OCI-LY7 (cell line): Measurements from ENCODE around the gene SPECC1L.

Experiments
- CTCF ChIP-seq: fragments of 200-600 bp; sonication (generic); conservative IDR thresholded peaks from 2 replicates; pipeline ENCODE4 v1.5.1; 2014; ENCODE audit warnings: mild to moderate bottlenecking, antibody characterized with exemption, low read length, moderate library complexity, mixed read lengths
- EZH2phosphoT487 ChIP-seq: fragments of 200-600 bp; sonication (generic); IDR thresholded peaks from 2 replicates; pipeline ENCODE4 v1.6.1; 2018; ENCODE audit warnings: low read depth, borderline replicate concordance, mild to moderate bottlenecking, mixed run types, antibody characterized with exemption, low read length, moderate library complexity, mixed read lengths

- TF ChIP-seq CTCF (no peak), EZH2phosphoT487 (no peak)
These were observed 53.1 kb downstream of the SPECC1L start for GRCh38 chr22:24323695-24324094.
